ENCODE data around the gene ENO3. TPM values are rescaled to one million over a fixed set of nuclear protein-coding genes. Genes with fewer than 3 reads are reported as not detected.

The ENO3 gene
- total RNA-seq, 1 donor from 2014 or later: 2.6 TPM

GRCh38 chr17:4949321-4950074, 1.4 kb upstream of the ENO3 start:
- peak; percentile 42 to 74 for DNase-seq (ENCODE audit: low read depth in 2 of 2)

- DNase-seq (ENCODE audit: low read depth in 2 of 2): peak; percentile 50 to 57
Measured at GRCh38 chr17:4950075-4950745, 709 bp upstream of the ENO3 start.

DNA sequence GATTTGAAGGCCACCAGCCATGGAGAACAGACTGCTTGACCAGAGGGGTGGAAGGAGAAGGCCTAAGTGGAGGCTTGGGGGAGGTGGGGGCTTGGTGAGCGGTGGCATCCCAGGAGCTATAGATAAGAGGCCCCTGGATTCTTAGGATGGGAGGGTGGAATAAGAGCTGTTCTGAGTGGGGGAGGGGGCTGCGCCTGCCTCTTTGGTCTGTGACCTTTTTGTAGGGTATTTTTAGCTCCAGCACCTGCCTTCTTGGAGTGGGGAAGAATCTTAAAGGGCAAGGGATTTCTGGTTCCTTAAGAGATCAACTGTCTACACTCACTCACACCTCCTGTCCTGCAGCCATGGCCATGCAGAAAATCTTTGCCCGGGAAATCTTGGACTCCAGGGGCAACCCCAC, 567 bp downstream of the ENO3 start:
- DNase-seq (ENCODE audit: low read depth in 2 of 2): no peak

DNA sequence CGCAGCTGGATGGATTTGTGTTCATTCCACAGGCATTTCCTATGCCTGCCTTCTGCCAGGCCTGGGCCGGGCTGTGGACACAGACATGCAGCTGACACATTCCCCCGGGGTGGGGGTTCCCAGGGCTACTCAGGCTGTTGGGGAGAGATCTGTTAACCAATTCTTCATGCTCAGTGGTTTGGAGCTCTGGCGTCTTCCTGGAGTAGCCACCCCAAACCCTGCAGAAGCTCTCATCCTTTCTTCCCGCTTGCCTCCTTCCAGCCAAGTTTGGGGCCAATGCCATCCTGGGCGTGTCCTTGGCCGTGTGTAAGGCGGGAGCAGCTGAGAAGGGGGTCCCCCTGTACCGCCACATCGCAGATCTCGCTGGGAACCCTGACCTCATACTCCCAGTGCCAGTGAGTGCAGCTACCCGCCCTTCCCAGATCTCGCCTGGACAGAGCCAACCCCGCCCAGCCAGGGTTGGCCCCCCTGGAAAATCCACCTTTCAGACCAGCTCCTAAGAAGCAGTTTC, 2.6 kb downstream of the ENO3 start:
- DNase-seq (ENCODE audit: low read depth in 2 of 2): peak in 1 of 2 donors; percentile 68

DNA sequence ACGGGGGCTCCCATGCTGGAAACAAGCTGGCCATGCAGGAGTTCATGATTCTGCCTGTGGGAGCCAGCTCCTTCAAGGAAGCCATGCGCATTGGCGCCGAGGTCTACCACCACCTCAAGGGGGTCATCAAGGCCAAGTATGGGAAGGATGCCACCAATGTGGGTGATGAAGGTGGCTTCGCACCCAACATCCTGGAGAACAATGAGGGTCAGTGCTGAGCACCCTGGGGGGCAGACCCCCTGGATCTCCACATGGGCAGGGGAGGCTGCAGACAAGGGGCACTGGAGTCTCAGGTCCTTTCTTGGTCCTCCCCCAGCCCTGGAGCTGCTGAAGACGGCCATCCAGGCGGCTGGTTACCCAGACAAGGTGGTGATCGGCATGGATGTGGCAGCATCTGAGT, 4.2 kb downstream of the ENO3 start:
- DNase-seq (ENCODE audit: low read depth in 2 of 2): no peak

- DNase-seq (ENCODE audit: low read depth in 2 of 2): peak; percentile 19 to 37
Measured at GRCh38 chr17:4956493-4957061, 5.7 kb downstream of the ENO3 start.

GRCh38 chr17:4958102-4958501, 7.2 kb downstream of the ENO3 start:
- no peak for DNase-seq (ENCODE audit: low read depth in 2 of 2)

GRCh38 chr17:4959261-4959965, 8.5 kb downstream of the ENO3 start:
- DNase-seq (ENCODE audit: low read depth in 2 of 2): no peak

- no peak for DNase-seq (ENCODE audit: low read depth in 2 of 2)
Measured at GRCh38 chr17:4960279-4960922, 9.5 kb downstream of the ENO3 start.

DNA sequence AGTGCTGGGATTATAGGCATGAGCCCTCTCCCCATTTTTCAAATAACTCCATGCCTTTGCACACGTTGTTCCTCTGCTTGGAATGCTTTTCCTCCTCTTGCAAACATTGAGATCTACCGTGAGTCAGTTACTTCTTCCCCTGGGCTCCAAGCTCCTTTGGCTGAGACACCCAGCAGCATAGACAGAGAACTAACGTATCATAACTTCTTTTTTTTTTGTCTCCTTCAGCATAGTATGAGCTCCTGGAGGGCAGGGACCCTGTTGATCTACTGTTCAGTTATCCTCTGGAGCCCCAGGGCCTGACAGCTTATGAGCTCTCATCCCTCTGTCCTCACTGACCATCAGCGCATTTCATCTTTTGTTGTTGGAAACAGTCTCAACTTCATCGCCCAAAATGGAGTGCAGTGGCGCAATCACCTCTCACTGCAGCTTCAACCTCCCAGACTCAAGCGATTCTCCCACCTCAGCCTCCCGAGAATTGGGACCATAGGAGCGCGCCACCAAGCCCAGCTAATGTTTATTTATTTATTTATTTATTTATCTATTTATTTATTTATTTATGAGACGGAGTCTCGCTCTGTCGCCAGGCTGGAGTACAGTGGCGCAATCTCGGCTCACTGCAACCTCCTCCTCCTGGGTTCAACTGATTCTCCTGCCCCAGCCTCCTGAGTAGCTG, 14.5 kb downstream of the ENO3 start:
- no peak for DNase-seq (ENCODE audit: low read depth in 2 of 2)

DNA sequence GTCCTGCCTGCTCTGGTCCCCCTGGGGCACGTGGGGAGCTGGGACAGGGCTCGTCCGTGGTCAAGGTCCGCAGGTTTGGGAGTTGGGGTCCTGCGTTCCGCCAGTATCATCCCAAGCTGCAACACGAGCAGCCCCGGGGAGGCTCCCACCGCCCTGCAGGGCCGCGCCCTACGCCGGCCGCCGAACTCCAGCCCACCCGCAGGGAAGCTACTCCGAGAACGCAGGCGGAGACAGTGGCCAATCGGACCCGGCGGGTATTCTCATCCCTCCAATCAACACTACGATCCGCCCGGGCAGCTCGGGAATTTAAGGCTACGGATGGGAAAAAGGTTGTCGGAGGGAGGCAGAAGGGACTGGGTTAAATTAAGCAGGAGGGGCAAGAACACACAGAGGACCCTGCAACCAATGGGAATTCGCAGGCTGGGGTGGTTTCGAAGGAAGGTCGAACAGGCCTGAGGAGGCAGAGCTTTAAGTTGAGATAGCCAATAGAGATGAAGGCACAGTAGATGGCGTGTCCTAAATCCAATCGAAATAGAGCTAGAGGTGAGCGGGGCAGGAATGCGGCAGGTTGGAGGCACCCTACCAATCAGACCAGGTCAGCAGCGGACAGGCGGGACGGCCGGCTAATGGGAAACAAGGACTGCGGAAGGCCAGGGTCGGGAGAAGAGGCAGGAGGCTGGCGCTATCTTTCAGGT, 16.1 kb downstream of the ENO3 start:
- DNase-seq (ENCODE audit: low read depth in 2 of 2): peak; percentile 100

DNA sequence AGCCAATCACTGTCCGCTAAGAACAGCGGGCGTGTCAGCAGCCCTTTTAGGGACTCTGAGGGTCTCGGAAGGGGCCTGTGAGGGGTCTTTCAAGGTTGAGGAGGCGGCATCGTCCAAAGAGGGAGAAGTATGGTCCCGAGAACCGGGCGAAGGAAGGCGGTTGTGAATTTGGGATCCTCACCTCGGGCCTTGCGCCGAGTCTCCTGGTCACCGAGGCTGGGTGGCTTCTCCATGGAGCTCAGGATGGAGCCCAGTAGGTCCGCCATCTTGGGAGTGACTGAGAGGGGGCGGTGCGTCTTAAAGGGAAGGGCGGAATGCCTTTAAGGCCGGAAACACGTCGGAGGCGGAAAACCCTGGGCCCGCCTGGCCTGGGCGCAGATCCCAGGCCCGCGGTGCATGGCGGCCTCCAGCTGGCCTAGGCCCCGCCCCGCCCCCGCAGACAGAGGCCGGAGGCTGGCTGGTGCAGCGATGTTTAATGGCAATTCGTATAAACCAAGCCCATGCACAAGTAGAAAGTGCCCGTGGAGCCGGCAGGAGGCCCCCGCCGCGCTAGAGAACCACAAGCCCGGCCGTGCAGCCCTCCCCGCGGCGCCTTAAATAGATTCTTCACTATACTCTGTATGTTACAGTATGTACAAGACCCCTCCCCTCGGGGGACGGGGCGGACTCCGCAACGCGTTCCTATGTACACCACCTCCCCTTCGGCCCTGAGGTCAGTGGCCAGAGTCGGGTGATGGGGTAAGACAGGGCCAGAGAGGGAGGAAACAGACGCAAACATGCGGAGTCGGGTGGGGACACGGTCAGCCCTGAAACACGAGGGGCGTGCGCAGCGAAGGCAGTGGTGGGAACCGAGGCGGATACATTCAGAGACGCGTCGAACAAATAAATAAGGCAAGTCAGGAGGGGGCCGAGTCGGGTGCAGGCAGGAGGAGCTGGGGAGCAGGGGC, 16.9 kb downstream of the ENO3 start, which contains the start of gene SPAG7:
Gene SPAG7, minus strand, starts transcription at position 279 of the 947 bp plus-strand sequence. Its CDS starts 13 bp downstream, at position 266.
- peak; percentile 99 for DNase-seq (ENCODE audit: low read depth in 2 of 2)

DNA sequence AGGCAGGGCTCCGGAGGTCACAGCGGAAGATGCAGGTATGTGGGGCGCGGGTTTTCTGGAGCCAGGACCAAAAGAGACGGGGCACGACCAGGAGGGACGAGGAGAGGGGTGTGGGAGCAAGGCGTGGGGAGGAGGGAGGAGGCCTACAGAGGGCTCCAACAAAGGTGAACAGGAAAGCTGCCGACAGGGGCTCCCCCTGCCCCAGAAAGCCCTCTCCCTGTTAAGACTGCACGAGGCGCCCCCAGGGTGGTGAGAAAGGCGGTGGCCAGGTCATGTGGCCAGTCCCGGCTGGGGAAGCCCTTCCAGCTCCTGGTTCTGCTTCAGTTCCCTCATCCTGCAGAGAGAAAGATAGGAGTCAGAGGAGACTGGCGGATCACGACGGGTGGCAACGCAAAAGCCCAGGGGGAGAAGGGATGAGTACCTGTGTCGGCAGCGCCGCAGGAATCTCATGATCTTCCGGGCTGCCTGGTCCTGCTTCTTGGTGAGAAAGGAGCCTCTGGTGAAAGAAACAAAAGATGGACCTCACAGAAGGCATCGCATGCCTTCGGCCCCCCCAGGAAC, 17.6 kb downstream of the ENO3 start:
- no peak for DNase-seq (ENCODE audit: low read depth in 2 of 2)

- peak in 1 of 2 donors; percentile 57 for DNase-seq (ENCODE audit: low read depth in 2 of 2)
Measured at GRCh38 chr17:4969047-4969550, 18.2 kb downstream of the ENO3 start.

GRCh38 chr17:4969551-4970173, 18.7 kb downstream of the ENO3 start:
- no peak for DNase-seq (ENCODE audit: low read depth in 2 of 2)

DNA sequence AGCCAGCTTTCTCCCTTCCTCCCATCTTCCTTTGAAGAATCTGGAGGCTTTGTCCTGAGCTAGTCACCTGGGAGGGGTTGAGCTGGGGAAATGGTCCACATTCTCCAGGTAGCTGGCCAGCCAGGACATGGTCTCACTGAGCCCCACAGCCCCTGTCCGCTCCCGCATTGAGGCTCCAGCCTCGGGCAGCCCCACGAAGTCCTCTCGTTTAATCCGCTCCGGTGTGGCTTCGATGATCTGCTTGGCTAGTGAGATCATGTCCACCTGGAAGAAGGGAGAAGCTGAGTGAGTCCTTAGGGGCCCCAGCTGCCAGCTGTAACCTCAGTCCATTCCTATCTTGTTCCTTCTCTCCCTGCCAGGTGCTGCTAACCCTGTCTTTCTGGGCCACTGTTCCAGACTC, 19.4 kb downstream of the ENO3 start:
- no peak for DNase-seq (ENCODE audit: low read depth in 2 of 2)

GRCh38 chr17:4971826-4972225, 20.9 kb downstream of the ENO3 start:
- DNase-seq (ENCODE audit: low read depth in 2 of 2): no peak

- DNase-seq (ENCODE audit: low read depth in 2 of 2): no peak
Measured at GRCh38 chr17:4972322-4972721, 21.4 kb downstream of the ENO3 start.
